HEK293T (cell line): ENCODE results near the gene ST3GAL6.

Source experiments
- CTCF ChIA-PET: fragments of 350-600 bp; formaldehyde crosslinking; extraction: SDS; loops from one replicate; lab custom pipeline; 2021; ENCODE audit warnings: antibody characterized with exemption, inconsistent platforms; lab: Yijun Ruan, JAX
- POLR2A ChIA-PET: fragments of 350-600 bp; formaldehyde crosslinking; extraction: SDS; loops from one replicate; lab custom pipeline; 2020; ENCODE audit warnings: antibody characterized with exemption, inconsistent platforms; lab: Yijun Ruan, JAX
- DNase-seq: peaks from one replicate; pipeline ENCODE4 v3.0.0; 2012; ENCODE audit warnings: mixed read lengths; ENCODE audit errors: extremely low spot score
- ARNT ChIP-seq: fragments of 450-650 bp; IDR thresholded peaks from 2 replicates; pipeline ENCODE4 v1.6.1; 2017; ENCODE audit warnings: mild to moderate bottlenecking
- BHLHE40 ChIP-seq: fragments of 450-650 bp; IDR thresholded peaks from 2 replicates; pipeline ENCODE4 v1.6.1; 2016; ENCODE audit warnings: mild to moderate bottlenecking, moderate library complexity, borderline replicate concordance
- CTBP1 ChIP-seq: fragments of 450-650 bp; IDR thresholded peaks from 2 replicates; pipeline ENCODE4 v1.6.1; 2016; ENCODE audit warnings: borderline replicate concordance
- ELF4 ChIP-seq: fragments of 450-650 bp; IDR thresholded peaks from 2 replicates; pipeline ENCODE4 v1.6.1; 2017; ENCODE audit warnings: antibody characterized with exemption
- FOXA1 ChIP-seq: fragments of 450-650 bp; IDR thresholded peaks from 2 replicates; pipeline ENCODE4 v1.6.1; 2016; ENCODE audit warnings: mild to moderate bottlenecking
- FOXK2 ChIP-seq: fragments of 450-650 bp; IDR thresholded peaks from 2 replicates; pipeline ENCODE4 v1.6.1; 2016; ENCODE audit warnings: mild to moderate bottlenecking
- FOXM1 ChIP-seq: fragments of 450-650 bp; IDR thresholded peaks from 2 replicates; pipeline ENCODE4 v1.6.1; 2017; ENCODE audit warnings: mild to moderate bottlenecking, borderline replicate concordance
- HDGF ChIP-seq: fragments of 450-650 bp; IDR thresholded peaks from 2 replicates; pipeline ENCODE4 v1.6.1; 2017; ENCODE audit warnings: antibody characterized with exemption, borderline replicate concordance
- L3MBTL2 ChIP-seq: fragments of 450-650 bp; conservative IDR thresholded peaks from 2 replicates; pipeline ENCODE4 v1.6.1; 2016; ENCODE audit warnings: mild to moderate bottlenecking
- LEF1 ChIP-seq: fragments of 450-650 bp; IDR thresholded peaks from 2 replicates; pipeline ENCODE4 v1.6.1; 2017; ENCODE audit warnings: mild to moderate bottlenecking, borderline replicate concordance
- NFRKB ChIP-seq: fragments of 450-650 bp; IDR thresholded peaks from 2 replicates; pipeline ENCODE4 v1.6.1; 2016; ENCODE audit warnings: mild to moderate bottlenecking, moderate library complexity
- PKNOX1 ChIP-seq: fragments of 450-650 bp; IDR thresholded peaks from 2 replicates; pipeline ENCODE4 v1.6.1; 2016
- SP1 ChIP-seq: fragments of 450-650 bp; IDR thresholded peaks from 2 replicates; pipeline ENCODE4 v1.6.1; 2017
- SUZ12 ChIP-seq: fragments of 450-650 bp; IDR thresholded peaks from 2 replicates; pipeline ENCODE4 v1.6.1; 2016; ENCODE audit warnings: mild to moderate bottlenecking
- TARDBP ChIP-seq: fragments of 450-650 bp; IDR thresholded peaks from 2 replicates; pipeline ENCODE4 v1.6.1; 2016
- ZNF384 ChIP-seq: fragments of 450-650 bp; IDR thresholded peaks from 2 replicates; pipeline ENCODE4 v1.6.1; 2016

The ST3GAL6 gene

GRCh38 chr3:98770261-98771039 lies 7.3 kb downstream of the ST3GAL6 start:
- TF ChIP-seq TARDBP = no peak
- no peak for TF ChIP-seq FOXM1
- TF ChIP-seq SUZ12 = no peak
- TF ChIP-seq PKNOX1 = no peak
- TF ChIP-seq NFRKB = no peak
- TF ChIP-seq ELF4 = no peak
- TF ChIP-seq ARNT = no peak
- no peak for TF ChIP-seq FOXA1
- TF ChIP-seq L3MBTL2 = no peak
- TF ChIP-seq LEF1 = no peak
- no peak for TF ChIP-seq FOXK2
- TF ChIP-seq BHLHE40 = no peak
- TF ChIP-seq ZNF384 = no peak
- TF ChIP-seq CTBP1 = no peak
- TF ChIP-seq HDGF = no peak
- no peak for TF ChIP-seq SP1
- POLR2A ChIA-PET = no interaction called here
- CTCF ChIA-PET = interaction anchor here (0.7 kb wide), 1 partner anchor 174 kb away, joined by 3 read pairs; no protein-coding TSS in a partner anchor
- DNase-seq = no peak

GRCh38 chr3:98772022-98772421 lies 8.9 kb downstream of the ST3GAL6 start:
- DNase-seq = no peak
- TF ChIP-seq PKNOX1 (0 out of 2 replicates have a peak, but pooled peaks have one; percentile 44), BHLHE40 (no peak), TARDBP (no peak)
- ChIA-PET POLR2A (no interaction called here), CTCF (no interaction called here)

GRCh38 chr3:98775459-98776139 lies 12.5 kb downstream of the ST3GAL6 start:
- ChIA-PET CTCF (no interaction called here), POLR2A (no interaction called here)
- DNase-seq = no peak
- TF ChIP-seq NFRKB (no peak), TARDBP (no peak), SUZ12 (no peak), SP1 (no peak), ZNF384 (no peak), FOXM1 (no peak), ARNT (no peak), PKNOX1 (no peak), HDGF (no peak), ELF4 (no peak)

GRCh38 chr3:98776140-98776493 lies 13.0 kb downstream of the ST3GAL6 start:
- ChIA-PET CTCF (no interaction called here), POLR2A (no interaction called here)
- no peak for DNase-seq
- TF ChIP-seq FOXK2 (no peak), LEF1 (no peak), CTBP1 (no peak), TARDBP (no peak), SUZ12 (no peak), HDGF (no peak), ZNF384 (no peak), FOXA1 (no peak), NFRKB (no peak), ELF4 (no peak), L3MBTL2 (no peak), SP1 (no peak), ARNT (no peak), PKNOX1 (no peak), BHLHE40 (no peak)

- ChIA-PET POLR2A (no interaction called here), CTCF (no interaction called here)
- DNase-seq = no peak
- no peak for TF ChIP-seq TARDBP
- TF ChIP-seq PKNOX1 = no peak
- TF ChIP-seq LEF1 = no peak
- TF ChIP-seq HDGF = no peak
- TF ChIP-seq FOXA1 = no peak
- no peak for TF ChIP-seq ZNF384
- no peak for TF ChIP-seq FOXK2
Observed at GRCh38 chr3:98777286-98777685, 14.1 kb downstream of the ST3GAL6 start.
